Prostate gland (tissue), 2 donors: ENCODE data around the gene ALDH6A1.

ENCODE experiments used
- CTCF ChIP-seq, 4 experiments: fragments of 200-600 bp in 2 of 4; fragments of 450-650 bp in 2 of 4; sonication (generic) in 2 of 4; IDR thresholded peaks; 1 replicate in 3 of 4; 2 replicates in 1 of 4; pipeline ENCODE4 v1.5.1; 2016 to 2019; ENCODE audit warnings: antibody characterized with exemption in 4 of 4, mild to moderate bottlenecking in 2 of 4, moderate library complexity in 2 of 4
- POLR2AphosphoS5 ChIP-seq: sonication (generic); formaldehyde crosslinking; IDR thresholded peaks from one replicate; pipeline ENCODE4 v1.6.1; 2017; ENCODE audit warnings: antibody characterized with exemption

- TF ChIP-seq CTCF (IDR thresholded peaks at IDR 0.05) (no peak), POLR2AphosphoS5 (no peak)
Measured at GRCh38 chr14:74080820-74081460, 3.3 kb downstream of the ALDH6A1 start.
